ENCODE results near the gene UNK. TPM values are rescaled to one million over a fixed set of nuclear protein-coding genes. Genes with fewer than 3 reads are reported as not detected.
A peak's percentile ranks its signal among the peaks of the same experiment; 100 is the strongest.

UNK gene
- total and polyA plus RNA-seq, 8 donors = 19.8 to 54.6 (median 49.0) TPM

DNA sequence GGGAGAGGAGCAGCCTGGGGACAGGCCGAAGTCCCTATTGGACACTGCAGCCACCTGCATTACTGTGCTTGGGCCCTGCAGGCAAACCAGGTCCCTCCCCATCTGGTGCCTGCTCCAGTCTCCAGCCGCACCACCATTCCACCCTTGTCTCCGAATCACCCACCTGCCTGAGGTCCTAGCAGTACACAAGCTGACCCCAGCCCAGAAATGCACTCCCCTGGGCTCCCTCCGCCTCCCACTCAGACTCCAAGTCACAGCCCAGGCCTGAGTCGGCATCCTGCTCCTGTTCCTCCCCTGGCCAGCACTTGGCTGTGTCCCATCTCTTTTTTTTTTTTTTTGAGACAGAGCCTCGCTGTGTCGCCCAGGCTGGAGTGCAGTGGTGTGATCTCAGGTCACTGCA is 53.3 kb downstream of the UNK start:
- Histone ChIP-seq H3K4me1 (peaks cover 6 to 33% of the 10 kb centered on the region in 2 donors), H3K9me3 (no peaks in the 10 kb centered on the region), H3K27ac (no peak overlapping the region), H3K36me3 (peaks cover 0 to 92% of the 10 kb centered on the region in 2 donors), H3K4me3 (no peak overlapping the region), H3K27me3 (no peaks in the 10 kb centered on the region)
- DNase-seq (peak in 1 of 4 donors; percentile 19), ATAC-seq (no peak)
- intact Hi-C loops (cut with DNase I) = no loop called here
- TF ChIP-seq, protein P1, sequence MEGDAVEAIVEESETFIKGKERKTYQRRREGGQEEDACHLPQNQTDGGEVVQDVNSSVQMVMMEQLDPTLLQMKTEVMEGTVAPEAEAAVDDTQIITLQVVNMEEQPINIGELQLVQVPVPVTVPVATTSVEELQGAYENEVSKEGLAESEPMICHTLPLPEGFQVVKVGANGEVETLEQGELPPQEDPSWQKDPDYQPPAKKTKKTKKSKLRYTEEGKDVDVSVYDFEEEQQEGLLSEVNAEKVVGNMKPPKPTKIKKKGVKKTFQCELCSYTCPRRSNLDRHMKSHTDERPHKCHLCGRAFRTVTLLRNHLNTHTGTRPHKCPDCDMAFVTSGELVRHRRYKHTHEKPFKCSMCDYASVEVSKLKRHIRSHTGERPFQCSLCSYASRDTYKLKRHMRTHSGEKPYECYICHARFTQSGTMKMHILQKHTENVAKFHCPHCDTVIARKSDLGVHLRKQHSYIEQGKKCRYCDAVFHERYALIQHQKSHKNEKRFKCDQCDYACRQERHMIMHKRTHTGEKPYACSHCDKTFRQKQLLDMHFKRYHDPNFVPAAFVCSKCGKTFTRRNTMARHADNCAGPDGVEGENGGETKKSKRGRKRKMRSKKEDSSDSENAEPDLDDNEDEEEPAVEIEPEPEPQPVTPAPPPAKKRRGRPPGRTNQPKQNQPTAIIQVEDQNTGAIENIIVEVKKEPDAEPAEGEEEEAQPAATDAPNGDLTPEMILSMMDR (IDR thresholded peaks at IDR 0.05) = no peak

DNA sequence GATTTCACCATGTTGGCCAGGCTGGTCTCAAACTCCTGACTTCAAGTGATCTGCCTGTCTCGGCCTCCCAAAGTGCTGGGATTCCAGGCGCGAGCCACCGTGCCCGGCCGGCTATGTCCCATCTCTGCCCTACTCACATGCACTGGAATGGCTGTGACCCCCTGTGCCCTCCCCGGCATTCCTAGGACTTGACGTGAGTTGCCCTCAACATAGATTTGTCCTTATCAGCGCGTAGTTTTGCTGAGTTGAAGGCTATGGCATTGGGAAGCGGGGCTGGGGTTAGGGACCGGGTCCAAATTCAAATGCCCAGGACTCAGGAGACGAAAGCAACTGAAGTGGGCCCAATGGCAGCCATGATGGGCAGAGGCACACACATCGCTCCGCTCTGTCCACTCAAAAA is 53.8 kb downstream of the UNK start:
- ATAC-seq = no peak
- TF ChIP-seq, protein P1 (IDR thresholded peaks at IDR 0.05) = no peak

DNA sequence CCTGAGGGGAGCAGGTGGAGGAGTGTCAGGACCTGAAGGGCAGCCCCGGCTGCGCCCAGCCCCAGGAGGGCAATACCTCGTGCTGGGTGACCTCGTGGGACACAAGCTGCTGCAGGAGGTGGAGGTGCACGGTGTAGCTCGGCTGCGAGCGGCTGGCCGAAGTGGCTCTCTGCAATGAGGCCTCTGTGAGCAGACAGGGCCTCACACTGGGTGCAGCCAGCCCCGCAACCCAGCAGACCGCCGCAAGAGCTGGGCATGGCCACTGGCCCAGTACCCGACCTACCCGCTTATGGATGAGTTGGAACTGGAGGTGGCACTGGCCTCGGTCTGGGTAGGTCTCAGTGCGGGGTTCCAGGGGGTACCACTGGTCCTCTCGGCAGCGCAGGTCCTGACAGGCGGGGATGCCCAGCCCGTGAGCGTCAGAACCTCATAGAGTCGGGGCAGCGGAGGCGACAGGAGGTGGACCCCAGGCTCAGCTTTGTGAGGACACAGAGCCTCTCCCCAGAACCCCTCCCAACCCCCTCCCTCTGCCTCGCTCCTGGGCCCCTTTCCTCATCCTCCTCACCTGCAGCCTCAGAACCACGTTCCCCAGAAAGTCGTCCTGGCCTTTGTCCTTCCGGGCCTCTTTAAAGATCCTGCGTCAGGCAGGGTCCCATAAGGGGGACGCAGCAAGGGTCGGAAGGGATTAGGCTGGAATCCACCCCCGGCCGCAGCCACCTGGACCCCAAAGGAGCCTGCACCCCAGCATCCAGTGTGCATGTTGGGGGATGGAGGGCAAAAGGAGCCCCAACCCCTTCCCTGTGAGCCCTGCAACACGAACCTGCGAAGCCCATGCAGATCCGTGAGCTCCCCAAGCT is 55.6 kb downstream of the UNK start:
- Histone ChIP-seq H3K4me1 (peaks cover 9 to 36% of the 10 kb centered on the region in 2 donors), H3K27ac (no peak overlapping the region), H3K36me3 (peaks cover 0 to 70% of the 10 kb centered on the region in 2 donors), H3K4me3 (no peak overlapping the region), H3K27me3 (no peaks in the 10 kb centered on the region), H3K9me3 (no peaks in the 10 kb centered on the region)
- intact Hi-C loops (cut with DNase I) = no loop called here
- DNase-seq (peak in 1 of 4 donors; percentile 71), ATAC-seq (no peak)
- TF ChIP-seq, protein P1 (IDR thresholded peaks at IDR 0.05) = no peak

More for the DNA sequence above, 53.8 kb downstream of the UNK start:
- intact Hi-C loops (cut with DNase I) = no loop called here
- no peaks in the 10 kb centered on the region for H3K9me3 ChIP-seq
- H3K4me3 ChIP-seq = no peak overlapping the region
- H3K27me3 ChIP-seq = no peaks in the 10 kb centered on the region
- peaks cover 1 to 33% of the 10 kb centered on the region in 2 donors for H3K4me1 ChIP-seq
- H3K27ac ChIP-seq = no peak overlapping the region
- peaks cover 0 to 88% of the 10 kb centered on the region in 2 donors for H3K36me3 ChIP-seq
- peak in 1 of 4 donors; percentile 34 for DNase-seq

DNA sequence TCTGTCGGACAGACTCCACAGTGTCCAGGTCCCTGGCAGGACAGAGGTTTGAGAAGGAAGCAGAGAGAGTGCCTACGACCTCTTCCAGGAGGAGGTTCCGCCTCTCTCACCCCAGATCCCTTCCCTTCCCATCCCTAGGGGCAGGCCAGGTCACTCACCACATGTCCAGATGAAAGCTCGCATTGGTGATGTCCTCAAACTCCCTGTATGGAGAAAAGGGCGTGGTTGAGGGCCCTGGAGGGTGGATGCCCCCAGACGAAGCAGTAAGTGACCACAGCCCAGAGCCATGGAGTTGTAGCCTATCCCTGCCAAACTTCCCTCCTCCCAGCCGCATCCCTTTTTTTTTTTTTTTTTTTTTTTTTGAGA is 56.2 kb downstream of the UNK start:
- peak in 1 of 4 donors; percentile 20 for DNase-seq
- TF ChIP-seq, protein P1 (IDR thresholded peaks at IDR 0.05) = no peak
- ATAC-seq = no peak
- H3K27ac ChIP-seq = no peak overlapping the region
- peaks cover 15 to 38% of the 10 kb centered on the region in 2 donors for H3K4me1 ChIP-seq
- H3K9me3 ChIP-seq = no peaks in the 10 kb centered on the region
- no peaks in the 10 kb centered on the region for H3K27me3 ChIP-seq
- H3K36me3 ChIP-seq = peaks cover 0 to 65% of the 10 kb centered on the region in 2 donors
- no peak overlapping the region for H3K4me3 ChIP-seq
- intact Hi-C loops (cut with DNase I) = no loop called here

DNA sequence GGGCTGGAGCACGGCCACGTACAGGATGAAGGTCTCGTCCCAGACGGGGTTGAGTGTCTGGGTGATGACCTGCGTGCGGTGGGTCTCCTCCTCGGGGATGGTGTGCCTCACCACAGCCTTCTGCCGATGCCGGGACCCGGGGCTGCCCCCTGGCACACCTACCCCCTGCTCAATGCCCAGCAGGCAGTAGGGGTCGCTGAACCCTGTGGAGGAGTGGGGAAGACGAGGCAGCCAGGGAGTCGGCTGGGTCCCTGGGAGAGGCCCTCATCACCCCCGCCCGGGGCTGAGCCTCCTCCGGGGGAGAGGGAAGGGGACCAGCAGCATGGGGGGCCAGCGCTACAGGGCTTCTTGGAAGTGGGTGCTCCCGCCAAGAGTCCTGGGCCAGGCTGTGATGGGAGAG is 57.8 kb downstream of the UNK start:
- no peaks in the 10 kb centered on the region for H3K27me3 ChIP-seq
- ATAC-seq = no peak
- DNase-seq = peak in 1 of 4 donors; percentile 50
- peaks cover 26 to 54% of the 10 kb centered on the region in 2 donors for H3K4me1 ChIP-seq
- H3K4me3 ChIP-seq = peak overlapping the region in 1 of 2 donors; percentile 61
- intact Hi-C loops (cut with DNase I) = no loop called here
- H3K27ac ChIP-seq = peak overlapping the region in 1 of 2 donors; percentile 93
- H3K9me3 ChIP-seq = no peaks in the 10 kb centered on the region
- TF ChIP-seq, protein P1 (IDR thresholded peaks at IDR 0.05) = no peak
- H3K36me3 ChIP-seq = peaks cover 0 to 65% of the 10 kb centered on the region in 2 donors

Measured in left lung (tissue), 10 donors.